ENCODE results near the gene SPRR2E.
"Not testable (repeated sequence)": the region's sequence is repeated elsewhere in the genome, so short reads cannot be mapped to it uniquely, and the experiment has no call there.

Gene SPRR2E

DNA sequence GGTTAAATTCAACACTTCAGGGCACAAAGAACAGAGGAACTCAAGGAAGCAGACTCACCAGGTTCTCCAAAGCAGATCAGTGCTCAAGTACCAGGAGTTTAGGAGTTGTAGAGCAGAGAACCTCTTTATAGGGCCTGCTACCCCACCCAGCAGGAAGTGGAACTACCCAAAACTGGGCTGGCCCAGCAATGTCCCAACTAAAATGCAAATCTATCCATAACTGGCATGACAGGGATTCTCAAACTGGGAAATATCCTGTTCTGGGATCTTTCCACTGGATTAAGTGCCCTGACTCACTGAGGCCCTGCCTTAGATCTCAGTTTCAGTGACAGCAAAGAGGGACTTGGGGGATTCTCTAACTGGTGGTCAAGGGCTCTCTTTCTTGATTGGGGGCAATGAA lies at the start of gene SPRR2E:
Gene SPRR2E (minus strand): TSS at position 101 of the 400 bp plus-strand sequence. CDS start 775 bp downstream, outside the sequence.
- H3K4me1 ChIP-seq (ENCODE audit: control insufficient read depth, insufficient read depth, low read length): no peaks in the 10 kb centered on the region
- H3K36me3 ChIP-seq (ENCODE audit: control insufficient read depth in 2 of 2, insufficient read depth in 2 of 2, low read length in 2 of 2): no peaks in the 10 kb centered on the region
- no peaks in the 10 kb centered on the region for H3K27me3 ChIP-seq (ENCODE audit: control insufficient read depth in 1 of 2, insufficient read depth in 2 of 2, low read length in 2 of 2)
- H3K27ac ChIP-seq (ENCODE audit: low read length): no peak within 1 kb of the TSS
- H3K9me3 ChIP-seq (ENCODE audit: control insufficient read depth in 2 of 2, low read length in 2 of 2): no peaks in the 10 kb centered on the region
- H3K9ac ChIP-seq (ENCODE audit: low read length in 2 of 2): no peak within 1 kb of the TSS
- no peak within 1 kb of the TSS for H3K4me3 ChIP-seq (ENCODE audit: low read length in 2 of 2)

DNA sequence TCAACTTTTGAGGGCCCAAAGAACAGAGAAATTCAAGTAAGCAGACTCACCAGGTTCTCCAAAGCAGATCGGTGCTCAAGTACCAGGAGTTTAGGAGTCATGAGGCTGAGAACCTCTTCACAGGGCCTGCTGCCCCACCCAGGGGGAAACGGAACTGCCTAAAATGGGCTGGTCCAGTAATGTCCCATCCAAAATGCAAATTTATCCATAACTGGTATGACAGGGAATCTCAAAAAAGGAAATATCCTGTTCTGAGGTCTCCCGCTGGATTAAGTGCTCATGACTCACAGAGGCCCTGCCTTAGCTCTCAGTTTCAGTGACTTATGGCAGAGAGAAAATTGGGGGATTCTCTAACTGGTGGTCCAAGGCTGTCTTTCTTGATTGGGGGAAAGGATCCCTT lies 47.1 kb upstream of the SPRR2E start:
- H3K36me3 ChIP-seq (ENCODE audit: control insufficient read depth in 2 of 2, insufficient read depth in 2 of 2, low read length in 2 of 2): no peaks in the 10 kb centered on the region
- no peak overlapping the region for H3K27ac ChIP-seq (ENCODE audit: low read length)
- H3K9me3 ChIP-seq (ENCODE audit: control insufficient read depth in 2 of 2, low read length in 2 of 2): no peaks in the 10 kb centered on the region
- no peaks in the 10 kb centered on the region for H3K27me3 ChIP-seq (ENCODE audit: control insufficient read depth in 1 of 2, insufficient read depth in 2 of 2, low read length in 2 of 2)
- H3K4me3 ChIP-seq (ENCODE audit: low read length in 2 of 2): no peak overlapping the region
- H3K4me1 ChIP-seq (ENCODE audit: control insufficient read depth, insufficient read depth, low read length): no peaks in the 10 kb centered on the region
- H3K9ac ChIP-seq (ENCODE audit: low read length in 2 of 2): no peak overlapping the region

DNA sequence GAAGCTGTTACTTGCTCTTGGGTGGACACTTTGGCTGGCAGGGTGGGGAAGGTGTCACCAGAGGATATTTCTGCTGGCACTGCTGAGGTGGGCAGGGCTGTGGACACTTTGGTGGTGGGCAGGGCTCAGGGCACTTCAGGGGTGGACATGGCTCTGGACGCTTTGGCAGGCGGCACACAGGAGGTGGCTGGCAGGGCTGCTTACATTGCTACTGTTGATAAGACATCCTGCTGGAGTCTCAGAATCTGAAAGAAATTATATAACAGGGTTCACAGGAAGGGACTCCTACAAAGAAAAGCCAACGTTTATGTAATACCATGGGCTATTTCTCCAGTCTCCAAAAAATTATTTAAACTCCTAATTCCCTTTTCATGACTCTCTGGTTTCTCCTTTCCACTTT lies 46.2 kb upstream of the SPRR2E start:
- H3K9me3 ChIP-seq (ENCODE audit: control insufficient read depth in 2 of 2, low read length in 2 of 2): no peaks in the 10 kb centered on the region
- H3K9ac ChIP-seq (ENCODE audit: low read length in 2 of 2): no peak overlapping the region
- H3K4me1 ChIP-seq (ENCODE audit: control insufficient read depth, insufficient read depth, low read length): no peaks in the 10 kb centered on the region
- no peaks in the 10 kb centered on the region for H3K27me3 ChIP-seq (ENCODE audit: control insufficient read depth in 1 of 2, insufficient read depth in 2 of 2, low read length in 2 of 2)
- H3K27ac ChIP-seq (ENCODE audit: low read length): no peak overlapping the region
- H3K4me3 ChIP-seq (ENCODE audit: low read length in 2 of 2): no peak overlapping the region
- no peaks in the 10 kb centered on the region for H3K36me3 ChIP-seq (ENCODE audit: control insufficient read depth in 2 of 2, insufficient read depth in 2 of 2, low read length in 2 of 2)

DNA sequence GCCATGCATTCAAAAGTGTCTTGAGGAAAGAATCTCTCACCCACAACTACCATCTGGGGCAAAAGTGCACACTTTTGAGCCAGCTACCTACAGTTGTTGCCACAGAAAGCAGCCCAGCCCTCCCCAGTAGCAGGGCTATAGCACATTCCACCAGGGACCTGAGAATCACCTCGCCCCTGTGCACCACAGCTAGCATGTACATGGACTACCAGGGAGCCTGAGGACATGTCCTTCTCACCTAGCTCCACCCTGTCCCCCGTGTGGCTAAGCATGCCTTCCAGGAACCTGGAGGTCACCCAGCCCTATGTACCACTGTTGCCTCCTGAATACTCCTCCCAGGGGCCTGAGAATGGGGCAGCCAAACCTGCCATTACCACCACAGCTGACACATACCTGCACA lies 39.4 kb upstream of the SPRR2E start:
- no peak overlapping the region for H3K27ac ChIP-seq (ENCODE audit: low read length)
- no peak overlapping the region for H3K9ac ChIP-seq (ENCODE audit: low read length in 2 of 2)
- no peaks in the 10 kb centered on the region for H3K27me3 ChIP-seq (ENCODE audit: control insufficient read depth in 1 of 2, insufficient read depth in 2 of 2, low read length in 2 of 2)
- no peaks in the 10 kb centered on the region for H3K36me3 ChIP-seq (ENCODE audit: control insufficient read depth in 2 of 2, insufficient read depth in 2 of 2, low read length in 2 of 2)
- H3K4me1 ChIP-seq (ENCODE audit: control insufficient read depth, insufficient read depth, low read length): no peaks in the 10 kb centered on the region
- H3K9me3 ChIP-seq (ENCODE audit: control insufficient read depth in 2 of 2, low read length in 2 of 2): no peaks in the 10 kb centered on the region
- H3K4me3 ChIP-seq (ENCODE audit: low read length in 2 of 2): no peak overlapping the region

DNA sequence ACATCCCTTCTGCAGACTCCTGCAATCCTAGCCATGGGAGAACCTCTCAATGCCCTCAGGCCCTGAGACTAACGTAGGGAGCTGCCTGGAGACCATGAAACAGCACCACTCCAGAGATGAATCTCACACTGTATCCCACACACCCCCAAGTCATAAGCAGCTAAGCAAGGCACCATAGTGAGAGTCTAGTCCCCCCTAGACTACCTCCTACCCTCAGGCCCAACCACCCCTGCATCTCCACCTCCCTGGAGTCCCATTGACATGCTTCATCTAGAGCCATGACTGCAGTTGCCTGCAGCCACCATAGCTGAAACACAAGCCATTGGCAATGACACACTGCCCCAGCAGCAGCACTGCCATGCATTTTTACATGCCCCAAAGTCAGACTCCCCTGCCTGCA lies 38.9 kb upstream of the SPRR2E start:
- H3K36me3 ChIP-seq (ENCODE audit: control insufficient read depth in 2 of 2, insufficient read depth in 2 of 2, low read length in 2 of 2): no peaks in the 10 kb centered on the region
- H3K27ac ChIP-seq (ENCODE audit: low read length): no peak overlapping the region
- no peak overlapping the region for H3K9ac ChIP-seq (ENCODE audit: low read length in 2 of 2)
- no peak overlapping the region for H3K4me3 ChIP-seq (ENCODE audit: low read length in 2 of 2)
- no peaks in the 10 kb centered on the region for H3K9me3 ChIP-seq (ENCODE audit: control insufficient read depth in 2 of 2, low read length in 2 of 2)
- H3K27me3 ChIP-seq (ENCODE audit: control insufficient read depth in 1 of 2, insufficient read depth in 2 of 2, low read length in 2 of 2): no peaks in the 10 kb centered on the region
- H3K4me1 ChIP-seq (ENCODE audit: control insufficient read depth, insufficient read depth, low read length): no peaks in the 10 kb centered on the region

DNA sequence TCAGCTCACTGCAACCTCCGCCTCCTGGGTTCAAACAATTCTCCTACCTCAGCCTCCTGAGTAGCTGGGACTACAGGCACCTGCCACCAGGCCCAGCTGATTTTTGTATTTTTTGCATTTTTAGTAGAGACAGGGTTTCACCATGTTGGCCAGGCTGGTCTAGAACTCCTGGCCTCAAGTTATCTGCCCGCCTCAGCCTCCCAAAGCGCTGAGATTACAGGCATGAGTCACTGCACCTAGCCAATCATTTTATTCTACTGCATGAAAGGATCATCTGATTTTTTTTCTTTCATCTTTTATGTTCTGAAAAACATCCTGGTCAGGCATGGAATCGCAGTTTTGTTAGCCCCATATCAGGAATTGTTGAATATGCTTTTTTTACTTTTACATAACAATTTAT lies 34.4 kb upstream of the SPRR2E start:
- H3K4me3 ChIP-seq (ENCODE audit: low read length in 2 of 2); H3K4me1 ChIP-seq (ENCODE audit: control insufficient read depth, insufficient read depth, low read length); H3K27ac ChIP-seq (ENCODE audit: low read length); H3K27me3 ChIP-seq (ENCODE audit: control insufficient read depth in 1 of 2, insufficient read depth in 2 of 2, low read length in 2 of 2); H3K36me3 ChIP-seq (ENCODE audit: control insufficient read depth in 2 of 2, insufficient read depth in 2 of 2, low read length in 2 of 2); H3K9me3 ChIP-seq (ENCODE audit: control insufficient read depth in 2 of 2, low read length in 2 of 2); H3K9ac ChIP-seq (ENCODE audit: low read length in 2 of 2): not testable (repeated sequence)

DNA sequence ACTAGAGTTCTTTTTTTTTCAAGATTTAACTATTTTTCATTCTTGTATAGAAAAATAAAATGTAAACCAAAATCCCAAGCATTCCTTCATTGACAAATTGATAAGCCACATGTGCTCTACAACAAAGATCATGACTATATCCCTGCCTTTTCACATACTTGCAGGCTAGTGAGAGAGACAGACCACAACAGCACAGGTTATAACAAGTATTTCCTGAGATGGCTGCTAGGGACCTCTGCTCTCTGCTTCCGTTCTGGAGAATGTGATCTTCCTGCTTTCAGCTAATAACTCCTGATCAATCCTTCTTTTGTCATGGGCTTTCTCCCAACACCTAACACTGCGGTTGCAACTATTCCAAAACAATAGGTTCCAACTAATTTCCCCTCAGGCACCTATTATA lies 33.0 kb upstream of the SPRR2E start:
- no peak overlapping the region for H3K4me3 ChIP-seq (ENCODE audit: low read length in 2 of 2)
- H3K4me1 ChIP-seq (ENCODE audit: control insufficient read depth, insufficient read depth, low read length): no peaks in the 10 kb centered on the region
- H3K9me3 ChIP-seq (ENCODE audit: control insufficient read depth in 2 of 2, low read length in 2 of 2): peaks cover 0 to 2% of the 10 kb centered on the region in 2 donors
- H3K36me3 ChIP-seq (ENCODE audit: control insufficient read depth in 2 of 2, insufficient read depth in 2 of 2, low read length in 2 of 2): no peaks in the 10 kb centered on the region
- H3K27ac ChIP-seq (ENCODE audit: low read length): no peak overlapping the region
- no peaks in the 10 kb centered on the region for H3K27me3 ChIP-seq (ENCODE audit: control insufficient read depth in 1 of 2, insufficient read depth in 2 of 2, low read length in 2 of 2)
- H3K9ac ChIP-seq (ENCODE audit: low read length in 2 of 2): no peak overlapping the region

DNA sequence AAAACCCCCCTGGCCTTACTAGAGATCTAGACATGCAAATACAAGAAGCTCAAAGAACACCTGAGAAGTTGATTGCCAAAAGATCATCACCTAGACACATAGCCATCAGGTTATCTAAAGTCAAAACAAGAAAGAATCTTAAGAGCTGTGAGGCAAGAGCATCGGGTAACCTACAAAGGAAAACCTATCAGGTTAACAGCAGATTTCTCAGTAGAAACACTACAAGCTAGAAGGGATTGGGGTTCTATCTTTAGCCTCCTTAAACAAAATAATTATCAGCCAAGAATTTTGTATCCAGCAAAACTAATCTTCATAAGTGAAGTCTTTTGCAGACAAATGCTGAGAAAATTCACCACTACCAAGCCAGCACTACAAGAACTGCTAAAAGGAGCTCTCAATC lies 31.2 kb upstream of the SPRR2E start:
- H3K4me1 ChIP-seq (ENCODE audit: control insufficient read depth, insufficient read depth, low read length): no peaks in the 10 kb centered on the region
- no peaks in the 10 kb centered on the region for H3K27me3 ChIP-seq (ENCODE audit: control insufficient read depth in 1 of 2, insufficient read depth in 2 of 2, low read length in 2 of 2)
- H3K4me3 ChIP-seq (ENCODE audit: low read length in 2 of 2): no peak overlapping the region
- no peak overlapping the region for H3K27ac ChIP-seq (ENCODE audit: low read length)
- no peak overlapping the region for H3K9ac ChIP-seq (ENCODE audit: low read length in 2 of 2)
- no peaks in the 10 kb centered on the region for H3K36me3 ChIP-seq (ENCODE audit: control insufficient read depth in 2 of 2, insufficient read depth in 2 of 2, low read length in 2 of 2)
- peaks cover 0 to 2% of the 10 kb centered on the region in 2 donors for H3K9me3 ChIP-seq (ENCODE audit: control insufficient read depth in 2 of 2, low read length in 2 of 2)

DNA sequence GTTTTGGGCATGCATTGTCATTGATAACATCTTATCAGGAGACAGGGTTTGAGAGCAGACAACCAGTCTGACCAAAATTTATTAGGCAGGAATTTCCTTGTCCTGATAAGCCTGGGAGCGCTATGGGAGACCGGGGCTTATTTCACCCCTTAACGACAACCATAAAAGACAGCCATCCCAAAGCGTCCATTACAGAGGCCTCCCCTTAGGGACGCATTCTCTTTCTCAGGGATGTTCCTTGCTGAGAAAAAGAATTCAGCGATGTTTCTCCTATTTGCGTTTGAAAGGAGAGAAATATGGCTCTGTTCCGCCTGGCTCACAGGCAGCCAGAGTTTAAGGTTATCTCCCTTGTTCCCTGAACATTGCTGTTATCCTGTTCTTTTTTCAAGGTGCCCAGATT lies 29.5 kb upstream of the SPRR2E start:
- H3K4me1 ChIP-seq (ENCODE audit: control insufficient read depth, insufficient read depth, low read length); H3K9ac ChIP-seq (ENCODE audit: low read length in 2 of 2); H3K36me3 ChIP-seq (ENCODE audit: control insufficient read depth in 2 of 2, insufficient read depth in 2 of 2, low read length in 2 of 2); H3K4me3 ChIP-seq (ENCODE audit: low read length in 2 of 2); H3K27me3 ChIP-seq (ENCODE audit: control insufficient read depth in 1 of 2, insufficient read depth in 2 of 2, low read length in 2 of 2); H3K27ac ChIP-seq (ENCODE audit: low read length); H3K9me3 ChIP-seq (ENCODE audit: control insufficient read depth in 2 of 2, low read length in 2 of 2): not testable (repeated sequence)

DNA sequence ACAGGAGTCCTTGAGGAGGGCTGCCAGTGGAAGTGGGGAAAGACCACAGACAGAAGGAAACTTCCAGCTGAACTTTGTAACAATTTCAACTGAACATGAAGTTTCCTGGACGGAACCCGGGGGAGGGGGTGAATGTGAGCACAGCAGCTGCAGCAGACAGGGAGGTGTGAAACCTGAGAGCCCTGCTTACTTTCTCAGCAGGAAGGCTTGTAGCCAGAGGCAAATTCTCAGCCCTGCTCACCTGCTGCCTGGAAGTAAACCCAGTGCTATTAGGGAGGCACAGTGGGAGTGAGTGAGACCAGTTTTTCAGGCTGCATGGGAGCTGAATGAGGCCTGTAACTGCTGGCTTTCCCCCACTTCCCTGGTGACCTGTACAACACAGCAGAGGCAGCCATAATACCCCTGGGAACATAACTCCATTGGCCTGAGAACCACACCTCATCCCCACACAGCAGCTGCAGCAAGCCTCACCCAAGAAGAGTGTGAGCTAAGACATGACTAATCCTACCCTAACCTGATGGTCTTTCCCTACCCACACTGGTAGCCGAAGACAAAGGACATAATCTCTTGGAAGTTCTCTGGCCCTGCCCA lies 28.6 kb upstream of the SPRR2E start:
- H3K9me3 ChIP-seq (ENCODE audit: control insufficient read depth in 2 of 2, low read length in 2 of 2): peaks cover 0 to 2% of the 10 kb centered on the region in 2 donors
- no peak overlapping the region for H3K27ac ChIP-seq (ENCODE audit: low read length)
- H3K36me3 ChIP-seq (ENCODE audit: control insufficient read depth in 2 of 2, insufficient read depth in 2 of 2, low read length in 2 of 2): no peaks in the 10 kb centered on the region
- no peak overlapping the region for H3K4me3 ChIP-seq (ENCODE audit: low read length in 2 of 2)
- H3K4me1 ChIP-seq (ENCODE audit: control insufficient read depth, insufficient read depth, low read length): no peaks in the 10 kb centered on the region
- no peak overlapping the region for H3K9ac ChIP-seq (ENCODE audit: low read length in 2 of 2)
- no peaks in the 10 kb centered on the region for H3K27me3 ChIP-seq (ENCODE audit: control insufficient read depth in 1 of 2, insufficient read depth in 2 of 2, low read length in 2 of 2)

DNA sequence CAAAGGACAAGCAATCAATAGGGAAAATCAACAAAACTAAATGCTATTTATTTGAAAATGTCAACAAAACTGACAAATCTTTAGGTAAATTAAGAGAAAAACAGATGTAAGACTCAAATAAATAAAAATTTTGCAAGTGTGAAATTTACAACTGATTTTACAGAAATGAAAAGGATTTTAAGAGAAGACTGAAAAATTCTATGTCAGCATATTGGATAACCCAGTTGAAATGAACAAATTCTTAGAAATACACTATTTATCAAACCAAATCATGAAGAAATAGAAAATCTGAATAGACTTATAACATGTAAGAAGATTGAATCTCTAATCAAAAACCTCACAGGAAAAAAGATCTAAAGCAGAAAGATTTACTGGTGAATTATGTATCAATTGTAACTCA lies 26.6 kb upstream of the SPRR2E start:
- H3K27me3 ChIP-seq (ENCODE audit: control insufficient read depth in 1 of 2, insufficient read depth in 2 of 2, low read length in 2 of 2): no peaks in the 10 kb centered on the region
- H3K4me3 ChIP-seq (ENCODE audit: low read length in 2 of 2): no peak overlapping the region
- H3K9me3 ChIP-seq (ENCODE audit: control insufficient read depth in 2 of 2, low read length in 2 of 2): peaks cover 0 to 2% of the 10 kb centered on the region in 2 donors
- no peak overlapping the region for H3K9ac ChIP-seq (ENCODE audit: low read length in 2 of 2)
- no peak overlapping the region for H3K27ac ChIP-seq (ENCODE audit: low read length)
- no peaks in the 10 kb centered on the region for H3K4me1 ChIP-seq (ENCODE audit: control insufficient read depth, insufficient read depth, low read length)
- H3K36me3 ChIP-seq (ENCODE audit: control insufficient read depth in 2 of 2, insufficient read depth in 2 of 2, low read length in 2 of 2): no peaks in the 10 kb centered on the region

Data from stomach smooth muscle (tissue), 2 donors.